Activated CD4-positive, alpha-beta memory T cell treated with anti-CD3 and anti-CD28 coated beads for 36 hours (primary cell): ENCODE data around the gene CENPK. TPM values are rescaled to one million over a fixed set of nuclear protein-coding genes. Genes with fewer than 3 reads are reported as not detected.

ENCODE experiments used
- CTCF ChIA-PET: fragments of 350-600 bp; sonication (Branson Sonifier 250); formaldehyde crosslinking; loops from one replicate; lab custom pipeline; 2021; ENCODE audit warnings: antibody characterized with exemption, inconsistent platforms; lab: Charles Lee
- POLR2A ChIA-PET: fragments of 350-600 bp; sonication (Branson Sonifier 250); formaldehyde crosslinking; loops from one replicate; lab custom pipeline; 2021; ENCODE audit warnings: antibody characterized with exemption; lab: Charles Lee
- DNase-seq: peaks from one replicate; pipeline ENCODE4 v3.0.0-alpha.2; 2020
- H3K27ac Mint-ChIP-seq: one replicate; pipeline ENCODE4 v1.8.0; 2021; ENCODE audit warnings: mixed read lengths
- H3K27me3 Mint-ChIP-seq: one replicate; pipeline ENCODE4 v1.8.0; 2021; ENCODE audit warnings: mixed read lengths
- H3K36me3 Mint-ChIP-seq: one replicate; pipeline ENCODE4 v1.8.0; 2021; ENCODE audit warnings: mixed read lengths
- H3K4me1 Mint-ChIP-seq: one replicate; pipeline ENCODE4 v1.8.0; 2021; ENCODE audit warnings: low read depth, mixed read lengths
- H3K4me3 Mint-ChIP-seq: one replicate; pipeline ENCODE4 v1.8.0; 2021; ENCODE audit warnings: mild to moderate bottlenecking, mixed read lengths
- H3K9me3 Mint-ChIP-seq: one replicate; pipeline ENCODE4 v1.8.0; 2021; ENCODE audit warnings: mixed read lengths
- intact Hi-C: fragments of 100-400 bp; cut with micrococcal nuclease; formaldehyde crosslinking; loops from one replicate; pipeline ENCODE4 v1.15.1; 2023
- total RNA-seq, 2 experiments: library from RNA; stranded (reverse); gene quantifications; one replicate each; pipeline ENCODE4 v1.2.3, GENCODE V29; 2021

The CENPK gene
- total RNA-seq, 2 experiments from 2014 or later = 79.7 to 87.5 TPM

GRCh38 chr5:65480306-65480865 is 82.6 kb downstream of the CENPK start:
- H3K4me1 Mint-ChIP-seq = peaks cover 8% of the 10 kb centered on the region
- no peaks in the 10 kb centered on the region for H3K36me3 Mint-ChIP-seq
- ChIA-PET CTCF (interaction anchor here (0.9 kb wide), 1 partner anchor 83 kb away, joined by 3 read pairs; no protein-coding TSS in a partner anchor), POLR2A (interaction anchor here (1.2 kb wide), 1 partner anchor 83 kb away, joined by 3 read pairs; the partner anchor contains the start of genes CENPK and PPWD1)
- no peak overlapping the region for H3K4me3 Mint-ChIP-seq
- peaks cover 2% of the 10 kb centered on the region for H3K27me3 Mint-ChIP-seq
- H3K27ac Mint-ChIP-seq = no peak overlapping the region
- intact Hi-C loops = loop anchor here (10.0 kb wide), 1 partner anchor 1256 kb away; no protein-coding TSS in a partner anchor
- peak; percentile 47 for DNase-seq
- no peaks in the 10 kb centered on the region for H3K9me3 Mint-ChIP-seq

GRCh38 chr5:65479527-65479926 is 83.4 kb downstream of the CENPK start:
- no peak overlapping the region for H3K27ac Mint-ChIP-seq
- no peak overlapping the region for H3K4me3 Mint-ChIP-seq
- peaks cover 2% of the 10 kb centered on the region for H3K27me3 Mint-ChIP-seq
- intact Hi-C loops = no loop called here
- no peak for DNase-seq
- no peaks in the 10 kb centered on the region for H3K9me3 Mint-ChIP-seq
- POLR2A ChIA-PET = no interaction called here
- H3K4me1 Mint-ChIP-seq = peaks cover 8% of the 10 kb centered on the region
- no peaks in the 10 kb centered on the region for H3K36me3 Mint-ChIP-seq
- CTCF ChIA-PET = no interaction called here

- POLR2A ChIA-PET = no interaction called here
- Mint-ChIP-seq H3K9me3 (no peaks in the 10 kb centered on the region), H3K27me3 (peaks cover 2% of the 10 kb centered on the region), H3K4me1 (peaks cover 6% of the 10 kb centered on the region), H3K27ac (no peak overlapping the region), H3K36me3 (no peaks in the 10 kb centered on the region), H3K4me3 (no peak overlapping the region)
- CTCF ChIA-PET = no interaction called here
- no peak for DNase-seq
- intact Hi-C loops = no loop called here
These were observed 84.6 kb downstream of the CENPK start for GRCh38 chr5:65478336-65478735.

- no peak for DNase-seq
- H3K9me3 Mint-ChIP-seq = no peaks in the 10 kb centered on the region
- no peaks in the 10 kb centered on the region for H3K36me3 Mint-ChIP-seq
- POLR2A ChIA-PET = no interaction called here
- H3K27me3 Mint-ChIP-seq = peaks cover 3% of the 10 kb centered on the region
- CTCF ChIA-PET = no interaction called here
- H3K27ac Mint-ChIP-seq = no peak overlapping the region
- no peaks in the 10 kb centered on the region for H3K4me1 Mint-ChIP-seq
- intact Hi-C loops = no loop called here
- no peak overlapping the region for H3K4me3 Mint-ChIP-seq
These were observed 87.1 kb downstream of the CENPK start for GRCh38 chr5:65475895-65476294.

- intact Hi-C loops = no loop called here
- H3K9me3 Mint-ChIP-seq = no peaks in the 10 kb centered on the region
- H3K27ac Mint-ChIP-seq = no peak overlapping the region
- no peak for DNase-seq
- no peaks in the 10 kb centered on the region for H3K4me1 Mint-ChIP-seq
- H3K27me3 Mint-ChIP-seq = peaks cover 5% of the 10 kb centered on the region
- ChIA-PET CTCF (interaction anchor here (0.8 kb wide), 1 partner anchor 665 kb away, joined by 3 read pairs; no protein-coding TSS in a partner anchor), POLR2A (interaction anchor here (0.7 kb wide), 1 partner anchor 520 kb away, joined by 3 read pairs; no protein-coding TSS in a partner anchor)
- no peaks in the 10 kb centered on the region for H3K36me3 Mint-ChIP-seq
- no peak overlapping the region for H3K4me3 Mint-ChIP-seq
These were observed 87.6 kb downstream of the CENPK start for GRCh38 chr5:65475336-65475735.

GRCh38 chr5:65474130-65474711 is 88.7 kb downstream of the CENPK start:
- ChIA-PET CTCF (no interaction called here), POLR2A (no interaction called here)
- peaks cover 5% of the 10 kb centered on the region for H3K27me3 Mint-ChIP-seq
- H3K27ac Mint-ChIP-seq = no peak overlapping the region
- H3K9me3 Mint-ChIP-seq = no peaks in the 10 kb centered on the region
- no peak overlapping the region for H3K4me3 Mint-ChIP-seq
- intact Hi-C loops = no loop called here
- no peaks in the 10 kb centered on the region for H3K36me3 Mint-ChIP-seq
- no peaks in the 10 kb centered on the region for H3K4me1 Mint-ChIP-seq
- no peak for DNase-seq

- H3K36me3 Mint-ChIP-seq = no peaks in the 10 kb centered on the region
- intact Hi-C loops = no loop called here
- H3K9me3 Mint-ChIP-seq = no peaks in the 10 kb centered on the region
- DNase-seq = no peak
- H3K27me3 Mint-ChIP-seq = peaks cover 3% of the 10 kb centered on the region
- POLR2A ChIA-PET = no interaction called here
- CTCF ChIA-PET = no interaction called here
- no peaks in the 10 kb centered on the region for H3K4me1 Mint-ChIP-seq
- H3K4me3 Mint-ChIP-seq = no peak overlapping the region
- no peak overlapping the region for H3K27ac Mint-ChIP-seq
These were observed 94.3 kb downstream of the CENPK start for GRCh38 chr5:65468633-65469032.

Other genes with a start within 250 kb of the CENPK start
- gene ADAMTS6, start 81.2 kb downstream of the CENPK start, total RNA-seq = under 1 TPM; 0.44 to 0.45 TPM
- 10 to 100 TPM; 38.0 to 42.2 TPM for gene PPWD1, start 128 bp upstream of the CENPK start, total RNA-seq
- gene TRIM23, start 61.2 kb upstream of the CENPK start, total RNA-seq = 1 to 10 TPM; 5.3 to 5.6 TPM
- gene SHLD3, start 61.9 kb upstream of the CENPK start, total RNA-seq = 1 to 10 TPM; 2.6 to 3.1 TPM
- gene TRAPPC13, start 61.9 kb upstream of the CENPK start, total RNA-seq = 10 to 100 TPM; 22.4 to 23.2 TPM
- 10 to 100 TPM; 16.5 to 16.7 TPM for gene SGTB, start 158.9 kb upstream of the CENPK start, total RNA-seq
- 10 to 100 TPM; 22.7 to 23.7 TPM for gene NLN, start 159.0 kb upstream of the CENPK start, total RNA-seq